ENCODE data around the gene RASGEF1B. TPM values are rescaled to one million over a fixed set of nuclear protein-coding genes. Genes with fewer than 3 reads are reported as not detected.

RASGEF1B gene
- not detected in 2 replicates for total RNA-seq

DNA sequence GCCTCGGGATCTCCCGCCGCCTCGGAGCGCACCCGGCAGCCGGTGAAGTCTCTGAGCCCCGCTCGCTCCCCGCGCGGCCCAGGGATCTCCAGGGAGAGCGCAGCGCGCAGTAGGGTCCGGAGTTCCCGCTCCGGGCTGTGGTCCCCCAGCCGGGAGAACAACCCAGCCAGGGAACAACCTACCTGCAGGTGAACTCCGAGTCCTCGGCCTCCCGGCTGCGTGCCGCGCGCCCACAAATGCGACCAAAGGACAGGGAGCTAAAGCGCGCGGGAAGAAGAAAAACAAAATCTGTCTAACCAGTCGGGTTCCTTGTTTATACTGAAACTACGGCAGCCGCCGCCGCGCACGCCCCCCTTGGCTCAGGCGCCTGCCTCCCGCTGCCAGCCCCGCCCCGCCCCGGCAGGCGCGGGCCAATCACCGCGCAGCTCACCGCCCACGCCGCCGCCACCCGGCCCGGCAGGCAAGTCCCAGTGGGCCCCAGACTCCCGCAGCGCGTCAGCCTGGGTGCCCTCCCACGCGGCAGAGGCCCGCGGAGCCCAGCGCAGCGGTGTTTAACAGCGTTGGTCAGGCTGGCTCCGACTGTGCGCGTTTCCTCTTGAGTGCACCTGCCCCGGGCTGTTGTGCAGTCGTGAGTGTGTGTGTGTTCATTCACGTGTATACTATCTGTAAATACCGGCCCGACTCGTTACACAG is at the start of gene RASGEF1B:
RASGEF1B (minus strand) TSS at position 320 of the 693 bp plus-strand sequence. CDS start 12,399 bp downstream, outside the sequence.

All from placental pericyte (primary cell).